ENCODE measurements around the gene DNAJC3. TPM values are rescaled to one million over a fixed set of nuclear protein-coding genes. Genes with fewer than 3 reads are reported as not detected.
"Not testable (repeated sequence)": the region's sequence is repeated elsewhere in the genome, so short reads cannot be mapped to it uniquely, and the experiment has no call there.

DNAJC3 gene
- total and polyA plus RNA-seq, 9 of the 15 experiments (the other 6 are each of a cell fraction or from before 2014, with no cell fraction given): 7.8 to 21.8 (median 10.4) TPM

DNA sequence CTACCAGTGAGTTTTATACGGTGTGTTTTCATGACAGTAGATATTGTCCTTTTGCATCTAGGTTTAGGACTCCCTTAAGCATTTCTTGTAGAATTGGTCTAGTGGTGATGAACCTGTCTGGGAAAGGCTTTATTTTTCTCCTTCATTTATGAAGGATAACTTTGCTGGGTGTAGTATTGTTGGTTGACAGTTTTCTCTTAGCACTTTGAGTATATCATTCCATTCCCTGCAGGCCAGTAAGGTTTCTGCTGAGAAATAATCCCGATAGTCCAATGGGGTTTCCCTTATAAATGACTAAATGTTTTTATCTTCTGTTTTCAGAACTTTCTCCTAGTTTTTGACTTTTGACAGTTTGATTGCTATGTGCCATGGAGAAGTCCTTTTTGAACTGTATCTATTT lies 57.2 kb downstream of the DNAJC3 start:
- FAIRE-seq (no peak), ATAC-seq (no peak), DNase-seq (ENCODE audit: extremely low read depth in 1 of 4, low spot score in 3 of 4) (no peak)
- H3K79me2 ChIP-seq (ENCODE audit: control insufficient read depth, insufficient read depth, low read length): peaks cover 25% of the 10 kb centered on the region
- no peaks in the 10 kb centered on the region for H3K4me1 ChIP-seq (replicated peaks in 1 of 2; ENCODE audit: control insufficient read depth in 2 of 2, insufficient read depth in 2 of 2, low read length in 2 of 2)
- no TSS peak for BruUV-seq (replicated peaks)
- 100% methylated on average over 2 of the region's 2 CpGs for WGBS (ENCODE audit: insufficient coverage, low coverage, missing lambda C conversion rate)
- no peaks in the 10 kb centered on the region for H3K9me1 ChIP-seq (ENCODE audit: control insufficient read depth, insufficient read depth, low read length)
- H3K4me2 ChIP-seq (ENCODE audit: insufficient read depth, low read length): no peak overlapping the region
- no peak overlapping the region for H3K9ac ChIP-seq (ENCODE audit: insufficient read depth in 1 of 2, low read depth in 2 of 2, low read length in 2 of 2)
- no peak overlapping the region for H3K27ac ChIP-seq (ENCODE audit: extremely low read depth, low read depth, low read length)
- ChIA-PET POLR2A (no interaction called here), CTCF (ENCODE audit: low intra/inter-chr PET ratio) (no interaction called here)
- intact Hi-C loops (cut with micrococcal nuclease) (no loop called here), in situ Hi-C loops (cut with MboI) (no loop called here)
- H3K36me3 ChIP-seq (ENCODE audit: control insufficient read depth, insufficient read depth, low read length): no peaks in the 10 kb centered on the region
- no peaks in the 10 kb centered on the region for H4K20me1 ChIP-seq (replicated peaks; ENCODE audit: control insufficient read depth, insufficient read depth, low read length)
- no peaks in the 10 kb centered on the region for H3K9me3 ChIP-seq (replicated peaks; ENCODE audit: control insufficient read depth, insufficient read depth, low read depth, low read length)
- H3K4me3 ChIP-seq: no peak overlapping the region
- TF ChIP-seq JUND (IDR thresholded peaks at IDR 0.05; ENCODE audit: borderline replicate concordance, low read depth, low read length) (no peak), JUND (tag; IDR thresholded peaks at IDR 0.05; ENCODE audit: borderline replicate concordance, low read depth, low read length) (no peak), NCOA4 (IDR thresholded peaks at IDR 0.05; ENCODE audit: partially characterized antibody) (no peak), TBP (optimal IDR thresholded peaks at IDR 0.05; ENCODE audit: low read depth, low read length) (no peak), MEF2D (tag; conservative IDR thresholded peaks at IDR 0.05; ENCODE audit: low read depth) (no peak), CHCHD3 (CRISPR knock-in tag; IDR thresholded peaks at IDR 0.05) (no peak)
- TF ChIP-seq, protein P1, sequence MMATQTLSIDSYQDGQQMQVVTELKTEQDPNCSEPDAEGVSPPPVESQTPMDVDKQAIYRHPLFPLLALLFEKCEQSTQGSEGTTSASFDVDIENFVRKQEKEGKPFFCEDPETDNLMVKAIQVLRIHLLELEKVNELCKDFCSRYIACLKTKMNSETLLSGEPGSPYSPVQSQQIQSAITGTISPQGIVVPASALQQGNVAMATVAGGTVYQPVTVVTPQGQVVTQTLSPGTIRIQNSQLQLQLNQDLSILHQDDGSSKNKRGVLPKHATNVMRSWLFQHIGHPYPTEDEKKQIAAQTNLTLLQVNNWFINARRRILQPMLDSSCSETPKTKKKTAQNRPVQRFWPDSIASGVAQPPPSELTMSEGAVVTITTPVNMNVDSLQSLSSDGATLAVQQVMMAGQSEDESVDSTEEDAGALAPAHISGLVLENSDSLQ (IDR thresholded peaks at IDR 0.05): no peak
- no peaks in the 10 kb centered on the region for H3K27me3 ChIP-seq (ENCODE audit: control insufficient read depth in 2 of 2, insufficient read depth in 2 of 2, low read length in 2 of 2)
- no peak overlapping the region for H2AFZ ChIP-seq (ENCODE audit: low read depth, low read length)

DNA sequence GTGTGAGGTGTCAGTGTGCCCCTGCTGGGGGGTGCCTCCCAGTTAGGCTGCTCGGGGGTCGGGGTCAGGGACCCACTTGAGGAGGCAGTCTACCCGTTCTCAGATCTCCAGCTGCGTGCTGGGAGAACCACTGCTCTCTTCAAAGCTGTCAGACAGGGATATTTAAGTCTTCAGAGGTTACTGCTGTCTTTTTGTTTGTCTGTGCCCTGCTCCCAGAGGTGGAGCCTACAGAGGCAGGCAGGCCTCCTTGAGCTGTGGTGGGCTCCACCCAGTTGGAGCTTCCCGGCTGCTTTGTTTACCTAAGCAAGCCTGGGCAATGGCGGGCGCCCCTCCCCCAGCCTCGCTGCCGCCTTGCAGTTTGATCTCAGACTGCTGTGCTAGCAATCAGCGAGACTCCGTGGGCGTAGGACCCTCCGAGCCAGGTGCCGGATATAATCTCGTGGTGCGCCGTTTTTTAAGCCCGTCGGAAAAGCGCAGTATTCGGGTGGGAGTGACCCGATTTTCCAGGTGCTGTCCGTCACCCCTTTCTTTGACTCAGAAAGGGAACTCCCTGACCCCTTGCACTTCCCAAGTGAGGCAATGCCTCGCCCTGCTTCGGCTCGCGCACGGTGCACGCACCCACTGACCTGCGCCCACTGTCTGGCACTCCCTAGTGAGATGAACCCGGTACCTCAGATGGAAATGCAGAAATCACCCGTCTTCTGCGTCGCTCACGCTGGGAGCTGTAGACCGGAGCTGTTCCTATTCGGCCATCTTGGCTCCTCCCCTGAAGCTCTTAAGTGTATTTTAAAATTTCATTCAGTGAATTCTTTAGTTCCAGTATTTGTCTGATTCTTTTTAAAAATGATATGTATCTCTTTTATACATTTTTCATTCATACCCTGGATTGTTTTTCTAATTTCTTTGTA lies 63.4 kb downstream of the DNAJC3 start:
- H3K4me3 ChIP-seq; intact Hi-C loops (cut with micrococcal nuclease); H3K9me3 ChIP-seq (replicated peaks; ENCODE audit: control insufficient read depth, insufficient read depth, low read depth, low read length); CTCF ChIA-PET (ENCODE audit: low intra/inter-chr PET ratio); H4K20me1 ChIP-seq (replicated peaks; ENCODE audit: control insufficient read depth, insufficient read depth, low read length); H2AFZ ChIP-seq (ENCODE audit: low read depth, low read length); in situ Hi-C loops (cut with MboI); H3K4me1 ChIP-seq (replicated peaks in 1 of 2; ENCODE audit: control insufficient read depth in 2 of 2, insufficient read depth in 2 of 2, low read length in 2 of 2); POLR2A ChIA-PET; H3K79me2 ChIP-seq (ENCODE audit: control insufficient read depth, insufficient read depth, low read length); FAIRE-seq; H3K27ac ChIP-seq (ENCODE audit: extremely low read depth, low read depth, low read length); H3K27me3 ChIP-seq (ENCODE audit: control insufficient read depth in 2 of 2, insufficient read depth in 2 of 2, low read length in 2 of 2); H3K9me1 ChIP-seq (ENCODE audit: control insufficient read depth, insufficient read depth, low read length); ATAC-seq; BruUV-seq (replicated peaks); H3K9ac ChIP-seq (ENCODE audit: insufficient read depth in 1 of 2, low read depth in 2 of 2, low read length in 2 of 2); H3K4me2 ChIP-seq (ENCODE audit: insufficient read depth, low read length); DNase-seq (ENCODE audit: extremely low read depth in 1 of 4, low spot score in 3 of 4); H3K36me3 ChIP-seq (ENCODE audit: control insufficient read depth, insufficient read depth, low read length): not testable (repeated sequence)
- no CpG with 5 or more reads among the region's 37 CpGs for WGBS (ENCODE audit: insufficient coverage, low coverage, missing lambda C conversion rate)

Measured in K562 (cell line).